SK-N-SH (cell line): ENCODE measurements around the gene FAM43B.

Source experiments
- FOXM1 ChIP-seq: IDR thresholded peaks from 2 replicates; pipeline ENCODE4 v1.4.0; 2012; ENCODE audit warnings: low read depth, mild to moderate bottlenecking
- MXI1 ChIP-seq: IDR thresholded peaks from 2 replicates; pipeline ENCODE4 v1.6.1; 2012; ENCODE audit warnings: mild to moderate bottlenecking, low read depth, low read length, improper control_type of control experiment
- NRF1 ChIP-seq: IDR thresholded peaks from 2 replicates; pipeline ENCODE4 v1.6.1; 2012; ENCODE audit warnings: low read depth, mild to moderate bottlenecking, low read length
- SIN3A ChIP-seq: IDR thresholded peaks from 2 replicates; pipeline ENCODE4 v1.6.1; 2012; ENCODE audit warnings: low read depth, mild to moderate bottlenecking, low read length, moderate library complexity, borderline replicate concordance
- SMC3 ChIP-seq: IDR thresholded peaks from 2 replicates; pipeline ENCODE4 v1.6.1; 2012; ENCODE audit warnings: low read depth, low read length, improper control_type of control experiment
- TEAD4 ChIP-seq: IDR thresholded peaks from 2 replicates; pipeline ENCODE4 v1.4.0; 2012; ENCODE audit warnings: mild to moderate bottlenecking, borderline replicate concordance; ENCODE audit not compliant: insufficient read depth
- YY1 ChIP-seq: IDR thresholded peaks from 2 replicates; pipeline ENCODE4 v1.4.0; 2012; ENCODE audit warnings: low read depth, mild to moderate bottlenecking
- TF ChIP-seq, protein P1 (sequence below): fragments of 200-600 bp; sonication (generic); IDR thresholded peaks from 2 replicates; pipeline ENCODE4 v1.6.1; 2017; ENCODE audit warnings: antibody characterized with exemption, mild to moderate bottlenecking, moderate library complexity
- TF ChIP-seq, protein P2 (sequence below): IDR thresholded peaks from 2 replicates; pipeline ENCODE4 v1.4.0; 2012; ENCODE audit warnings: low read depth
- TF ChIP-seq, protein P3 (sequence below): IDR thresholded peaks from 2 replicates; pipeline ENCODE4 v1.4.0; 2012; ENCODE audit warnings: low read depth, borderline replicate concordance

GRCh38 chr1:20555758-20556120 is 3.4 kb downstream of the FAM43B start:
- TF ChIP-seq, protein P1, sequence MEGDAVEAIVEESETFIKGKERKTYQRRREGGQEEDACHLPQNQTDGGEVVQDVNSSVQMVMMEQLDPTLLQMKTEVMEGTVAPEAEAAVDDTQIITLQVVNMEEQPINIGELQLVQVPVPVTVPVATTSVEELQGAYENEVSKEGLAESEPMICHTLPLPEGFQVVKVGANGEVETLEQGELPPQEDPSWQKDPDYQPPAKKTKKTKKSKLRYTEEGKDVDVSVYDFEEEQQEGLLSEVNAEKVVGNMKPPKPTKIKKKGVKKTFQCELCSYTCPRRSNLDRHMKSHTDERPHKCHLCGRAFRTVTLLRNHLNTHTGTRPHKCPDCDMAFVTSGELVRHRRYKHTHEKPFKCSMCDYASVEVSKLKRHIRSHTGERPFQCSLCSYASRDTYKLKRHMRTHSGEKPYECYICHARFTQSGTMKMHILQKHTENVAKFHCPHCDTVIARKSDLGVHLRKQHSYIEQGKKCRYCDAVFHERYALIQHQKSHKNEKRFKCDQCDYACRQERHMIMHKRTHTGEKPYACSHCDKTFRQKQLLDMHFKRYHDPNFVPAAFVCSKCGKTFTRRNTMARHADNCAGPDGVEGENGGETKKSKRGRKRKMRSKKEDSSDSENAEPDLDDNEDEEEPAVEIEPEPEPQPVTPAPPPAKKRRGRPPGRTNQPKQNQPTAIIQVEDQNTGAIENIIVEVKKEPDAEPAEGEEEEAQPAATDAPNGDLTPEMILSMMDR = no peak
- TF ChIP-seq, protein P2, sequence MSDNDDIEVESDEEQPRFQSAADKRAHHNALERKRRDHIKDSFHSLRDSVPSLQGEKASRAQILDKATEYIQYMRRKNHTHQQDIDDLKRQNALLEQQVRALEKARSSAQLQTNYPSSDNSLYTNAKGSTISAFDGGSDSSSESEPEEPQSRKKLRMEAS = no peak
- TF ChIP-seq YY1 (no peak), NRF1 (no peak), SIN3A (no peak), MXI1 (no peak), TEAD4 (no peak), SMC3 (no peak), FOXM1 (no peak)
- TF ChIP-seq, protein P3, sequence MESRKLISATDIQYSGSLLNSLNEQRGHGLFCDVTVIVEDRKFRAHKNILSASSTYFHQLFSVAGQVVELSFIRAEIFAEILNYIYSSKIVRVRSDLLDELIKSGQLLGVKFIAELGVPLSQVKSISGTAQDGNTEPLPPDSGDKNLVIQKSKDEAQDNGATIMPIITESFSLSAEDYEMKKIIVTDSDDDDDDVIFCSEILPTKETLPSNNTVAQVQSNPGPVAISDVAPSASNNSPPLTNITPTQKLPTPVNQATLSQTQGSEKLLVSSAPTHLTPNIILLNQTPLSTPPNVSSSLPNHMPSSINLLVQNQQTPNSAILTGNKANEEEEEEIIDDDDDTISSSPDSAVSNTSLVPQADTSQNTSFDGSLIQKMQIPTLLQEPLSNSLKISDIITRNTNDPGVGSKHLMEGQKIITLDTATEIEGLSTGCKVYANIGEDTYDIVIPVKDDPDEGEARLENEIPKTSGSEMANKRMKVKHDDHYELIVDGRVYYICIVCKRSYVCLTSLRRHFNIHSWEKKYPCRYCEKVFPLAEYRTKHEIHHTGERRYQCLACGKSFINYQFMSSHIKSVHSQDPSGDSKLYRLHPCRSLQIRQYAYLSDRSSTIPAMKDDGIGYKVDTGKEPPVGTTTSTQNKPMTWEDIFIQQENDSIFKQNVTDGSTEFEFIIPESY = no peak
